ENCODE results near the gene FOXJ1. TPM values are rescaled to one million over a fixed set of nuclear protein-coding genes. Genes with fewer than 3 reads are reported as not detected.
"Not testable (repeated sequence)": the region's sequence is repeated elsewhere in the genome, so short reads cannot be mapped to it uniquely, and the experiment has no call there.

Gene FOXJ1, protein sequence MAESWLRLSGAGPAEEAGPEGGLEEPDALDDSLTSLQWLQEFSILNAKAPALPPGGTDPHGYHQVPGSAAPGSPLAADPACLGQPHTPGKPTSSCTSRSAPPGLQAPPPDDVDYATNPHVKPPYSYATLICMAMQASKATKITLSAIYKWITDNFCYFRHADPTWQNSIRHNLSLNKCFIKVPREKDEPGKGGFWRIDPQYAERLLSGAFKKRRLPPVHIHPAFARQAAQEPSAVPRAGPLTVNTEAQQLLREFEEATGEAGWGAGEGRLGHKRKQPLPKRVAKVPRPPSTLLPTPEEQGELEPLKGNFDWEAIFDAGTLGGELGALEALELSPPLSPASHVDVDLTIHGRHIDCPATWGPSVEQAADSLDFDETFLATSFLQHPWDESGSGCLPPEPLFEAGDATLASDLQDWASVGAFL
- polyA plus RNA-seq (ENCODE audit: insufficient read length in 3 of 3) = 10 to 100 TPM; 15.0 to 21.0 (median 17.7) TPM

- peak; percentile 81 to 89 (median 83) for DNase-seq (ENCODE audit: low read depth in 3 of 3, low spot score in 2 of 3)
Measured at GRCh38 chr17:76141212-76142038, at the start of gene FOXJ1. Gene FOXJ1, minus strand, starts transcription at chr17:76141245. Its CDS starts 850 bp downstream, at chr17:76140395.

DNA sequence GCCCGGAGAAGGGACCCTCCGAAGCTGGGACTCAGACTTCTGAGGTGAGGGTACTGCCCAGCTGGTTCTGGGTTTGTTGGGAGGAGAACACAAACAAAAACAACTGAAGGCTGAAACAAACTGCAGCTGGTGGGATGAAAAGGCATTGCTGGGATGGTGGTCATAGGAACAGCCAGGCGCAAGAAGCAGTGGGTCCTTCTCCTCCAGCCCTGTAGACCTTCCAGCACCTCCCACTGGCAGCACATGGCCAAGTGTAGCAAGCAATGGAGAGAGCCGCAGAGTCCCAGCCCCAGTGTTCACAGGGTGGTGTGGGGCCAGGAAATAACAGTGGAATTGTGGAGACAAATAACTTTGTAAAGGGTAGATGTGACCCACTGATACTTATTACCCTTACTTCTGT, 48.7 kb upstream of the FOXJ1 start:
- no peak for DNase-seq (ENCODE audit: low read depth in 3 of 3, low spot score in 2 of 3)

DNA sequence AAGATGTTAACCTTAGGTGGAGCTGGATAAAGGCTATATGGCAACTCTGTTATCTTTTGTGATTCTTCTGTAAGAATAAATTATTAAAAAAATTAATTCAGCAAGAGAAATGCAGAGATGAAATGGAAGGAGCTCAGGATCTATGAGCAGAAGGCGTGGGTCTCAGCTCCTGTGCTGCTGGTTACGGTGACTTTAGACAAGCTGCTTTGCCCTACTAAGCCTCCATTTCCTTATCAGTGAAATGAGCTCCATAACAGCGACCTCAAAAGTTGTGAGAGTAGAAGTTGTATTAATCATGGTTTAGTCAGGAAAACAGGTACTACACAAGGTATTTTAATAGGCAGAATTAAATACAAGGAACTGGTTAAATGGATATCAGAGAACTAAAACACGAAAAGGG, 48.2 kb upstream of the FOXJ1 start:
- DNase-seq (ENCODE audit: low read depth in 3 of 3, low spot score in 2 of 3) = no peak

GRCh38 chr17:76188213-76189016, 47.4 kb upstream of the FOXJ1 start:
- DNase-seq (ENCODE audit: low read depth in 3 of 3, low spot score in 2 of 3) = no peak

GRCh38 chr17:76186774-76187173, 45.7 kb upstream of the FOXJ1 start:
- DNase-seq (ENCODE audit: low read depth in 3 of 3, low spot score in 2 of 3) = not testable (repeated sequence)

GRCh38 chr17:76184290-76184689, 43.2 kb upstream of the FOXJ1 start:
- DNase-seq (ENCODE audit: low read depth in 3 of 3, low spot score in 2 of 3) = no peak

DNA sequence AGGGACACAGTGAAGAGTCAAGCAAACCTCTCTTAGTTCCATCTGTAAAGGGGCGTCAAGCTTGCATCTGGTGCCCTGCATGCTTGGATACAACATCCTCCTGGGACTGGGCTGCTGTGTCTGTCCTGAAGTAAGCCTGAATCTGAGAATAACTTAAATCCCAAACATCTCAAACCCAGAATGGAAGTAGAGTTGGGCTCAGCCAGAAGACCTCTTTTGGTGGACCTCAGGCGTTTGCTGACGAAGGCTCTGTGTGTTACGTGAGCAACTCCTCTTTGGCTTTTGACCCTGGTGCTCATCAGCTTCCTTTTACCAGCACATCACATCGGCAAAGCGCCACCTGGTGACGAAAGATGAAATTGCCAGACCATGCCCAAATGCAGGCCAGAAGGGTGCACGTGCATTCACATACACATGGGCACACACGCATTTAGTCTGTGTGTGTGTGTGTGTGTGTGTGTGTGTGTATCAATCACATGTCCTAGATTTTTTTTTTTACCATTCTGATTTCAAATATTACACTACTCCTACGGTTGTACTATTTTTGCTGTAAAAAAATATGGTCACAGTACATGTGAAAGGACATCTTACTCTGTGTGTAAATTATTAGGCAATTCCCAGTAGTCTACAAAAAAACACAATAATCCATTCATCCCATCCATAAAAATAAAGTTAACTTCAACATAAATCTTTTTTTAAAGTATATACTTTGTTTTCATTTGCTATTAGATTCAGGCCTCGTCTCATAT, 41.1 kb upstream of the FOXJ1 start:
- DNase-seq (ENCODE audit: low read depth in 3 of 3, low spot score in 2 of 3) = peak; percentile 71 to 84 (median 77)

DNA sequence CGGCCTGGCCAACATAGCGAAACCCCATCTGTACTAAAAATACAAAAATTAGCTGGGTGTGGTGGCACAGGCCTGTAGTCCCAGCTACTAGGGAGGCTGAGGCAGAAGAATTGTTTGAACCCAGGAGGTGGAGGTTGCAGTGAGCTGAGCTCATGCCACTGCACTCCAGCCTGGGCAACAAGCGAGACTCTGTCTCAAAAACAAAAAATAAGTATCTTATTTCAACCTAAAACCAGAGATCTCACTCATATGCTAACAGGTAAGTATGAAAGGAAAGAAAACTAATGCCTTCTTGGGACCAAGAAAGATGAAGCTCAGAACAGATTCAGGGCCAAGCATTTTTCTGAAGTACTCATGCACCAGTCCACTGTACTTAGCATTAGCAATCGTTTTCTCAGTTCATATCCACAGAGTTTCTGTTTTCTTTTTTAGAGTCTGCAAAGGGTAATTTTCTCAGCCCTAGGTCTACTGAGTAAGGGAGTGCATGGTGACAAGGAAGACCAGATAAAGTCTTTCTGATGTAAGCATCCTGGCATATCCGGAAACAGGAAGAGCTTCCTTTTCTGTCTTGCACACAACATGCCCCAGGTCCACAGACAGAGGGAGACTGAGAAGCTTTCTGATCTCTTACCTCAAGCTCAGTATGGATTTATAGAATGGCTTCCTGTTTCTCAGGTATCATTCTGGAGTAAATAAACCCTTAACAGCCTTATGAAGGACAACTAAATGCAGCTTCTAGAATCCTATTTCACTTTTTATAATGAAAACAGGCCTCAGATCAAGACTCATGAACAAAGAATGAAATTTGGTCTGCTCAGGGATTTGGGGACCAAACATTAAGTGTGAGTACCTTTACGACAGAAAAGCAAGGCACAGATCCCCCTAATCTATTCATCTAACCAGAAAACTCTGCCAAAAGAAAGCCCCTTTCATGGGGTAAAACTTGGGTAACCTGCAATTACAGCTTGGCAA, 38.7 kb upstream of the FOXJ1 start:
- no peak for DNase-seq (ENCODE audit: low read depth in 3 of 3, low spot score in 2 of 3)

DNA sequence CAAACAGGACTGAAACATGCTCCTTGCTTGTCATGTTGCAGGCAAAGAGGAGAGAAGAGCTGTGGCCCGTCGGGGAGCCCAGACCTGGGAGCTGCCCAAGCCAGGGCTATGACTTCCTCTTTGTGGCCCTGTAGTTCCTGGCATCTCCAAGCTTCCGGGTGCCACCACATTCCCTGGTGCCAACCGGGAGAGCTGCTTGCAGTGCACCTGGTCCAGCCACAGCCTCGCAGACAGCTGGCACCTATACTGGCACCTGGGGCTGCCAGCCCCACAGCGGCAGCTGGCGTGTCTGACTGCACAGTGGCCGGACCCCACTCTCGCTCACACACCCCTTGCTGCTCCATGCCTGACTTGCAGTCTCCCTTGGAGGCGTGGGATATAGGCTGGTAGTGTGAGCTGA, 37.1 kb upstream of the FOXJ1 start:
- no peak for DNase-seq (ENCODE audit: low read depth in 3 of 3, low spot score in 2 of 3)

DNA sequence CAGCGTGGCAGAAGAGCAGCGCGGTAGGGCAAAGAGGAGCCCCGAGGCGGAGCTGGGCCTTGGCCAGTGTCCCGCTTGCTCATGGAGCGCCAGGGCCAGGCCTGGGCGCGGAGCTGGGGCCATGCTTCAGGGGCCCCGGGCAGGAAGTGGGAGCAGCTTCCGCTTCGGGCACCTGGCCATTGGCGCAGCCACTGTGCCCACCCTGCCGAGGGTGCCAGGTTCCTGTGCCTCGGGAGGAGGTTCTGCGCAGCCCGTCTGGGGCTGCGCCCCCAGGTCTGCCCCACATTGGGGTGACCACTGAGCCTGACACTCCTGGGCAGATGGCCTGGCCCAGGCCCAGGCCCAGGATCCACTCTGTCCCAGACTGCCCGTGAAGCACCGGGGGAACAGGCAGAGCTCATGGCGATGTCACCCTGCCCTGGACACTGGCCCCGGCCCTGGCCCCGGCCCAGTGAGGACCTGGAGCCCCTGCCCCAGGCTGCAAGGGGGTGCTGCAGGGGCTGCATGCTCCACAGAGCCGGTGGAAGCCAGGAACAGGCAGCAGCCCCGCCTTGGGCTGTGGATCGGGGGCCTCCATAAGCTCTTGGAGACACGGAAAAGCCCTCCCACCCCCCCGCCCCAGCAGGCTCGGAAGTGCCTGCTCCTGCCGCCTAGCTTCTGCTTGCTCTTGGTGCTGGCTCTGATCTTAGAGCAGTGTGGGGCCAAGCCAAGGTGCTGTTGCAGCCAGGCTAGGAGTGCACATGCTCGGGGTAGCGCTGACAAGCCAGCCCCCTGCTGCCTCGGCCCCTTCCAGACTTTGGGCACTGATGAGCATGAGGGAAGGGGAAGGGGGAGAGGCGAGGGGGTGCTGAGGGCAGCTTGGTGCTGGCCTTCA, 35.9 kb upstream of the FOXJ1 start:
- no peak for DNase-seq (ENCODE audit: low read depth in 3 of 3, low spot score in 2 of 3)

- no peak for DNase-seq (ENCODE audit: low read depth in 3 of 3, low spot score in 2 of 3)
Measured at GRCh38 chr17:76174037-76174436, 33.0 kb upstream of the FOXJ1 start.

GRCh38 chr17:76173474-76173873, 32.4 kb upstream of the FOXJ1 start:
- DNase-seq (ENCODE audit: low read depth in 3 of 3, low spot score in 2 of 3) = no peak

DNA sequence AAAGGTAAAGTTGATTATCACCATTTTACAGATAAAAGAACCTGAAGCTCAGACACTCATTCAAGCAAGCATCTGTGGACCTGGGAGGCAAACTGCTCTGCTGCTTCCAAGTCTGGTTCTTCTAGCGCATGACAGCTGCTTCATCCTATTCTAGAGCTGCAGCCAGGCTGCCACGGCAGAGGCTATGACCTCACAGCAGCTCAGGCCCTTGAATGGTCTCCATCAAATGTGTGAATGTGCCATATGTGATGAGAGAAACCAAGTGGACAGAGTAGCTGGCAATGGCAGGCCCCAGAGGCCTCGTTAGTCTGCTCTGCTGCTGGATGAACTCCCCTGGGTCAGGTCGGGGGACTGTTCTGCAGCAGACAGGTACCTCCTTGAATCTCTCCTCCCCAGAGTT, 30.7 kb upstream of the FOXJ1 start:
- DNase-seq (ENCODE audit: low read depth in 3 of 3, low spot score in 2 of 3) = no peak

DNA sequence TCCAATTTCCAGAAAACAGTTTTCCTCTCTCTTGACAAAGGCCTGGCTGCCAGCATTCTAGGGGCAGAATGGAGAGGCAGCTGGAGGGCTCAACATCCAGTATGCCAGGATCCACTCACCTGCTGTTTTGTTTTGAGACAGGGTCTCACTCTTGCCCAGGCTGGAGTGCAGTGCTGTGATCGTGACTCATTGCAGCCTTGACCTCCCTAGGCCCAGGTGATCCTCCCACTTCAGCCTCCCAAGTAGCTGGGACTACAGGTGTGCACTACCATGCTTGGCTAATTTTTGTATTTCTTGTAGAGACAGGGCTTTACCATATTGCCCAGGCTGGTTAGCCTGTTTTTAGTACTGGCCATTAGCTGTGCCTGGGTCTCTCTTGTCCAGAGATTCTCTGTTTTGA, 29.1 kb upstream of the FOXJ1 start:
- DNase-seq (ENCODE audit: low read depth in 3 of 3, low spot score in 2 of 3) = no peak

DNA sequence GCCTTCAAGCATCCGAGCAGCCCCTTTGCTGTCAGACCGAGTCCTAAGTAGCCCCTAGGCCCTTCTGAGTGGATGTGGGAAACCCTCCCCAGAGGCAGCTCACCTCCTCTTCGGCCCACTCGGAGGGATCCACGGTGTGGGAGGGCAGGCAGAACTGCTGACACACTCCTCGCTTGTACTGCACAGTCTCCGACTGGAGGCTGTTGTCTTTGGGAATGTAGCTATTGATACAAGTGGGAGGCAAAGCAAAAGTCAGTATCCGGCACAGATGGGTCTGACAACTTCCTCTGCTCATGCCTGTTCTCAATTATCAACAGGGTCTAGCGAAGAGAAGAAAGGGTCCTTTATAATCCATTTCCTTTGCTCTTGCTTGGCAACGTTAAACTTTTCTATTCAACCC, 25.9 kb upstream of the FOXJ1 start:
- DNase-seq (ENCODE audit: low read depth in 3 of 3, low spot score in 2 of 3) = no peak

- DNase-seq (ENCODE audit: low read depth in 3 of 3, low spot score in 2 of 3) = no peak
Measured at GRCh38 chr17:76166168-76166567, 25.1 kb upstream of the FOXJ1 start.

DNA sequence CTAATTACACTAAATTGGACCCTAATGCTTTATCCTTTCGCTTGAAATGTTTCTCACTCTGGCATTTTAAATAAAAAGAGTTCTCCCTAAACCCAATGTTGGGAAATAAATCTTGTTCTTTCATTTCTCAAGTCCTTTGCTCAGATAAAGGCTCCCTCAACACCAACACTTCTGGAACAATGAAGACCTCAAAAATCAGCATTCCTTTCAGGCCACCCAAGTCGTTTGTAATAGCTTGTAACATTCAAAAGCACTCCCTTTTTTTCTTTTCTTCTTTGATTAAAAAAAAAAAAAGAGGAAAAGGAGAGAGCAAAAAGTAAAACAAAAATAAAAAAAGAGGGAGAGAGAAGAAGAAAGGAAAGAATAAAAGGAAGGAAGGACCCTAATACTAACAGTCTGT, 23.3 kb upstream of the FOXJ1 start:
- no peak for DNase-seq (ENCODE audit: low read depth in 3 of 3, low spot score in 2 of 3)

GRCh38 chr17:76163919-76164318, 22.9 kb upstream of the FOXJ1 start:
- no peak for DNase-seq (ENCODE audit: low read depth in 3 of 3, low spot score in 2 of 3)

Measured in right renal cortex interstitium (tissue), 3 donors.